ENCODE measurements around the gene ZFYVE19.
A peak's percentile ranks its signal among the peaks of the same experiment; 100 is the strongest.

ZFYVE19 gene

DNA sequence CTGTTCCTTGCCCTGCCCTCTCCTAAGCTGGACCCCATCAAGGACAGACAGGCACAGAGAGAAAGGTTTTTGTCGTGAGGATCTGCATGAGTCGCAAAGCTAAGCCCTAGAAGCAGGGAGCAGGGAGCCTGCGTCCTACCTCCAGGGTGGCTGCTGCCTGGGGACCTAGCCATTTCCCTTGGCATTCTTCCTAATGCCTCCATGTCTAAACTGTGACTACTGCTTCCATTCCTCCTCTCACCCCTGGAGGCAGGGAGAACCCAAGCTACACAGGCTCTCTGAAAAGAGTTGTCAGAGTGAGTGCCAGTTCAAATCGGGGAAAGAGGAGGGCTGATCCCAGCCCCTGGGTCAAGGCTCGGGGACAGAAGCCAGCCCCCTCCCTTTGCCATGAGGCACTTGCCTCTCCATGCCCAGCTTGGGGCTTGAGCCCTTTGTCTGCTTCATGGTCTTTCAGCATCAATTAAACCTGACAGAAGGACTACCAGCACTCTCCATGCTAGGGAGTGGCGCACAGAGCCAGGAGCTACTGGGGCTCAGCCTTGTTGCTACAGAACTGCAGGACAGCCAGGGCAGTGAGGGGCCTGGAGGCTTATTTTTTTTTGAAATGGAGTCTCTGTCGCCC is 40.6 kb upstream of the ZFYVE19 start:
- no peak overlapping the region for H3K4me3 ChIP-seq (ENCODE audit: low read length)

DNA sequence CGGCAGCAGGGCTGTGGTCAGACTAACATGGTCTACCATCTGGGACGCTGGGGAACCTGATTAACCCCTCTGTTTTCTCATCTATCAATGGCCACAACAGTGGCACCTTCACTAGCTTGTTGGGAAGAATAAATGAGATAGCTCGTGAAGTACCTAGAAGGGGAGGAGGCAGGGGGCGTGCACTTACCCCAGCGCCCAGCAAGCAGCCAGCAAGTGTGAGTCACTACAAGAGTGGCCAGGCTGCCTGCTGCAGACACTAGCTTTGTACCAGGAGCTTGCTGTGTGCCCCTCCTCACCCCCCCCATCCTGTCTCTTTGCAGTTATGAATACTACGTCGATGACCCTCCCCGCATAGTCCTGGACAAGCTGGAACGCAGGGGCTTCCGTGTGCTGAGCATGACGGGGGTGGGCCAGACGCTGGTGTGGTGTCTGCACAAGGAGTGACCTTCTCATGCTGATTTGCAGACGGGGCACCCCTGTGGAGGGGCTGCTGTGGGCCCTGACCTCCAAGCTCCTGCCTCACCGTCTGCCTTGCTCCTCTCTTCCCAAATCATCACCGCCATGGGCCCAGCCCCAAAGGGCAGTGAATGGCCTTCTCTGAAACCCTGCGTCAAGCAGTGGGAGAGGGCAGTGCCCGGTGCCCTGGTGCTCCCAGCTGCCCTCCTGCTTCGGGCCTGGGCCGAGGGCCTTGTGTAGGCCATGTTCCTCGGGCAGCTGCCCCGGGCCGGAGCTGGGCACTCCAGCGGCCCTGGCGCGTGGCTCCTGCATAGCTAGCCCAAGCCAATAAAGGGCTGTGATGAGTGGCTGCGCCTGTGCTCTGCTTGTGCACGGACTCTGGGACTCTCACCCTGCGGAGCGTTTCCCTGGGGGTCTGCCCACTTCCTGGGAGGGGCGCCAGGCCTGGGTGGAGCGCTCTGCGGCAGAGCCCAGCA is 39.7 kb upstream of the ZFYVE19 start:
- DNase-seq (ENCODE audit: low read depth) = peak; percentile 65
- no peak overlapping the region for H3K4me3 ChIP-seq (ENCODE audit: low read length)

More for the DNA sequence above, 40.6 kb upstream of the ZFYVE19 start:
- DNase-seq (ENCODE audit: low read depth) = peak; percentile 18
- TF ChIP-seq, protein P1, sequence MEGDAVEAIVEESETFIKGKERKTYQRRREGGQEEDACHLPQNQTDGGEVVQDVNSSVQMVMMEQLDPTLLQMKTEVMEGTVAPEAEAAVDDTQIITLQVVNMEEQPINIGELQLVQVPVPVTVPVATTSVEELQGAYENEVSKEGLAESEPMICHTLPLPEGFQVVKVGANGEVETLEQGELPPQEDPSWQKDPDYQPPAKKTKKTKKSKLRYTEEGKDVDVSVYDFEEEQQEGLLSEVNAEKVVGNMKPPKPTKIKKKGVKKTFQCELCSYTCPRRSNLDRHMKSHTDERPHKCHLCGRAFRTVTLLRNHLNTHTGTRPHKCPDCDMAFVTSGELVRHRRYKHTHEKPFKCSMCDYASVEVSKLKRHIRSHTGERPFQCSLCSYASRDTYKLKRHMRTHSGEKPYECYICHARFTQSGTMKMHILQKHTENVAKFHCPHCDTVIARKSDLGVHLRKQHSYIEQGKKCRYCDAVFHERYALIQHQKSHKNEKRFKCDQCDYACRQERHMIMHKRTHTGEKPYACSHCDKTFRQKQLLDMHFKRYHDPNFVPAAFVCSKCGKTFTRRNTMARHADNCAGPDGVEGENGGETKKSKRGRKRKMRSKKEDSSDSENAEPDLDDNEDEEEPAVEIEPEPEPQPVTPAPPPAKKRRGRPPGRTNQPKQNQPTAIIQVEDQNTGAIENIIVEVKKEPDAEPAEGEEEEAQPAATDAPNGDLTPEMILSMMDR (IDR thresholded peaks at IDR 0.05; ENCODE audit: insufficient read depth, low read depth, low read length, missing control alignments) = no peak

DNA sequence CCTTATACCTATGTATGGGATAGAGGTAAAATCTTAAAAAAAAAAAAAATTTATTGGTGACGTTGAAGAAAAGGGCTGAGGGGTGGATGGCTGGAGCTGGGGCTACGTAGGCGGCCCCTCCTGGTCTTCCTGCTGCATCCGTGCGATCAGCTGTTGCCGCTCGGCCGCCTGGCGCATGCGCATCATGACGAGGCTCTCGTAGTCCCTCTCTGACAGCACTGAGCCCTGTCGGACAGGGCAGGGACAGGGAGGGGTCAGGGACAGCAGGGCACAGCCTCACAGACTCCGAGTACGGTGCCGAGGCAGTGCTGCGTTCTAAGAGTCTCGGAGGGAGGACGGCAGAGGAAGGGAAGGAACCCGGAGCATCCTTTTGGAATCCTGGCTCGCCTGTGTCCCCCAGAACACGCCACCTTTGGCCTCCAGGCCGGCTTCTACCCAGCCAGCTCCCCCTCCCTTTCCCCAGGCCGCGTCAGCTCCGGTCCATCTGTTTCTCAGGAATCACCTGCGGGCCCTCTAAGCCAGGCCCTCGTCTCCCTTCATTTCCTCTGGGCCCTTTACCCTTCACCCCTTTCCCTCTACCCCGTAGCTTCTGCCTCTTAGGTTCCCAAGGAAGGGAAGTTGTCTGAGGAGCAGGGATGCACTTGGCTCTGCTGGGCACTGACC is 38.9 kb upstream of the ZFYVE19 start:
- no peak overlapping the region for H3K4me3 ChIP-seq (ENCODE audit: low read length)
- TF ChIP-seq, protein P1 (IDR thresholded peaks at IDR 0.05; ENCODE audit: insufficient read depth, low read depth, low read length, missing control alignments) = no peak
- DNase-seq (ENCODE audit: low read depth) = no peak

More for the DNA sequence above, 39.7 kb upstream of the ZFYVE19 start:
- TF ChIP-seq, protein P1 (IDR thresholded peaks at IDR 0.05; ENCODE audit: insufficient read depth, low read depth, low read length, missing control alignments) = no peak

DNA sequence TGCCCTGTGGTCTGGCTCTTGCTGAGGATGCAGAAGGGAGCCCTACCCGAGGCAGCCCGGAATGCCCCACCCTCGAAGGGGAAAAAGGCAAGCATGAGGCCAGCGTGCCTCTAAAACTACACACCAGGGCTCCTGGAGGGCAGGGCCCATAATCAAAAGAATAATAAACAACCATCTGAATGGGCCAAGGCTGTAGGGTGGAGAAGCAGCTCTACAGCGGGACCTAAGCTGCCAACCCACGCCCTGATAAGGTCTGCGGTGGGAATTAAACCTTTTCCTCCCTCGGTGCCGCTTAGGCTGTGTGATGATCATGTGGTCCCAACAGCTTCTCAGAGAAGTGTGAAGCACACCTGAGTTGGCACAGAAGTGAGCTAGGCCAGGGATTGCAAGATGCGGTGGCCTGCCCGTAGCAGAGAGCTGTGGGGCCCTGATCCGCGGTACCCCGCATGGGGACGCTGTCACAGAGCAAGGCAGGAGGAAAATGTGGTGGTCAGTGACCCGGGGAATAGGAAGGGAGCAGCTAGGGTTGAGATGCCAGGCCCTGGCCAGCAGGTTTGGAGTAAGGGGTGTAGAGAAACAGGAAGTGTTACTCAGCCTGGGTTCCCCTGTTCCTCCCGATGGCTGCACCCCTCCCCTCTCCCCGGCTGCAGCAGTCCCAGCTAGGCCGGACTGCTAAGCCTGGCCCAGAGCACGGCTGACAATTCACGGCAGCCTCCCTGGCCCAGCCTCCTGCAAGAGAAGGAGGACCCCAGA is 38.2 kb upstream of the ZFYVE19 start:
- no peak overlapping the region for H3K4me3 ChIP-seq (ENCODE audit: low read length)
- DNase-seq (ENCODE audit: low read depth) = no peak
- TF ChIP-seq, protein P1 (IDR thresholded peaks at IDR 0.05; ENCODE audit: insufficient read depth, low read depth, low read length, missing control alignments) = no peak

DNA sequence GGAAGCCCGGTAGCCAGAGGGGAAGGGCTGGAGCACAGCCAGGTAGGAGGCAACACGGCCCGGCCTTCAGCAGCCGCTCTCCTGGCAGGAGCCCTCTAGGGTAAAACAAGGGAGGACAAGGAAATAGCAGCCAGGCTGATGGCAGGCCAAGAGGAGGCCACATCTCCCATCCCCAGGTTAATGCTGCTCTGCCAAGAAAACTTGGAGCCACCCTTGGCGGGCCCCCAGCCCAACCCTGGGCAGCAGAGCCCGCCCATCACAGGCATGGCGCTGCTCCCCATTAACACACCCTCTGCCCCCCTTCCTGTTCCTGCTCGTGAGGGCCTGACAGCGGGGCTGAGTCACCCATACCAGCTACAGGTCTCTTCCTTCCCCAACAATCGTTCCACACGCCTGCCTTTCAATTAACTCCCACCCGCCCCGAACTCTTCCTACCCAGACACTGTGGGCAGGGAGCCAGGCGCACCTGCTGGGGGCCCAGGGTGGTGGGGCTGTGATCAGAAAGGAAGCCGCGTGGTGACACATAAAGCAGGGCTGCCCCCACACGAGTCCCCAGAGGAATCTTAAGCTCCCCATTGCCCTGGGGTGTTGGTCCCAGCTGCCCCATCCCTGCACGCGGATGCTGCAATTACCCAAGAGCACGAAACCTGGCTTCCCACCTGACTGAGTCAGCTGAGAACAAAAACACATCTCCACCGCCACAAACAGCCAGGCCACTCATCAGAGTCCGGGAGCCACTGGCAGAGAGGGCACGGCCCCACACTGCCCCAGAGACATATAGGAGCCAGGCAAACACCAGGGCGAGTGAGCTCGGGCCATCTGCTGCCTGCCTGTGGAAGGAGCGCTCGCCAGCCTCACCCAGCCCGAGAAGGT is 37.4 kb upstream of the ZFYVE19 start, which contains the start of gene C15orf62:
Gene C15orf62, plus strand, starts transcription at position 707 of the 873 bp plus-strand sequence. CDS start 516 bp downstream, outside the sequence.
- TF ChIP-seq, protein P1 (IDR thresholded peaks at IDR 0.05; ENCODE audit: insufficient read depth, low read depth, low read length, missing control alignments) = no peak
- peak within 1 kb of the TSS; percentile 34 for H3K4me3 ChIP-seq (ENCODE audit: low read length)
- DNase-seq (ENCODE audit: low read depth) = peak; percentile 95

Data from epithelial cell of esophagus (primary cell).